ENCODE results near the gene ACY1.

The ACY1 gene

DNA sequence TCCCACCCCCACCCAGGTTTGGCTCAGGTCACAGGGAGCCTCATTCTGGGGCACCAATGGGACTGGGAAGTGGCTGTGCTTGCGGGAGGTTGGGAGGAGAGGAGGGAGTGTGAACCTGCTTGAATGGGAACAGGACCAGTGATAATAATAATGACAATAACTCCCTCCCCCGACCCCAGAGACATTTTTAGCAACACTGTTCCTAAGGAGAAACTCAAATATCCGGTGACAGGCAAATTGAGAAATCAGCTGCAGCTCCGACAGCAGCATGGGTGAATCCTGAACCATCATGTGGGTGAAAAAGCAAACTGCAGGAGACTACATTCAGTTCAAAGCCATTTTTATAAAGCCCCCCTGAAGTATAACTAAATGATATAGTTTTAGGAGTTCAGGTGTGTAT is 24.0 kb downstream of the ACY1 start:
- H3K36me3 ChIP-seq (ENCODE audit: control insufficient read depth, insufficient read depth, low read length), result no peaks in the 10 kb centered on the region
- H3K4me2 ChIP-seq (ENCODE audit: low read length), result no peak overlapping the region
- no peak overlapping the region for H2BK120ac ChIP-seq (ENCODE audit: low read depth, low read length)
- no peak overlapping the region for H3K27ac ChIP-seq (ENCODE audit: low read depth, low read length)
- H3K27me3 ChIP-seq (ENCODE audit: insufficient read depth, low read length, poor library complexity), result no peaks in the 10 kb centered on the region
- no peak overlapping the region for H3K4ac ChIP-seq (ENCODE audit: low read depth, low read length)
- no peak overlapping the region for H3K23ac ChIP-seq (ENCODE audit: low read length)
- no peak overlapping the region for H4K5ac ChIP-seq (ENCODE audit: low read length)
- H3K79me1 ChIP-seq (ENCODE audit: low read length), result no peaks in the 10 kb centered on the region
- H3K56ac ChIP-seq (ENCODE audit: low read length), result no peak overlapping the region
- H3K18ac ChIP-seq (ENCODE audit: low read length), result no peak overlapping the region
- no peak for DNase-seq
- no peak overlapping the region for H3K4me3 ChIP-seq (ENCODE audit: low read length)
- peaks cover 5% of the 10 kb centered on the region for H3K4me1 ChIP-seq (ENCODE audit: control insufficient read depth, low read depth, low read length)
- no CpG with 5 or more reads among the region's 4 CpGs for WGBS (ENCODE audit: extremely low coverage, insufficient coverage, low lambda C conversion rate)
- no peak overlapping the region for H2BK15ac ChIP-seq (replicated peaks; ENCODE audit: low read depth)
- H2BK5ac ChIP-seq (ENCODE audit: low read length), result no peak overlapping the region
- H3K79me2 ChIP-seq (ENCODE audit: control insufficient read depth, insufficient read depth, low read length), result no peaks in the 10 kb centered on the region
- H2AK5ac ChIP-seq (ENCODE audit: low read length), result no peak overlapping the region
- no peak overlapping the region for H3K9ac ChIP-seq (ENCODE audit: low read length)
- no peak overlapping the region for H4K8ac ChIP-seq (ENCODE audit: low read depth, low read length)

DNA sequence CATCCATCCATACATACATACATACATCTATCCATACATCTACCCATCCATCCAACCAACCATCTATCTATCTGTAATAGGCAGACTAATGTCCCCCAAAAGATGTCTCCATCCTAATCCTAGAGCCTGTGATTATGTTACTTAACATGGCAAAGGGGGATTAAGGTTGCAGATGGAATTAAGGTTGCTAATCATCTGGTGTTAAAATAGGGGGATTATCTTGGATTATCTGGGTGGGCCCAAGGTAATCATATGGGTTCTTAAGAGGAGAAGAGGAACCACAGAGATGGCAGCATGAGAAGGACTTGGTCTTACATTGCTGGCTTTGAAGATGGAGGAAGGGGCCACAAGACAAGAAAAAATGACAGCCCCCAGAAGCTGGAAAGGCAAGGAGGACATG is 27.1 kb downstream of the ACY1 start:
- H3K9ac ChIP-seq (ENCODE audit: low read length), result no peak overlapping the region
- no peaks in the 10 kb centered on the region for H3K79me1 ChIP-seq (ENCODE audit: low read length)
- no peak overlapping the region for H2BK120ac ChIP-seq (ENCODE audit: low read depth, low read length)
- DNase-seq, result no peak
- no peaks in the 10 kb centered on the region for H3K79me2 ChIP-seq (ENCODE audit: control insufficient read depth, insufficient read depth, low read length)
- H2AK5ac ChIP-seq (ENCODE audit: low read length), result no peak overlapping the region
- no peak overlapping the region for H4K8ac ChIP-seq (ENCODE audit: low read depth, low read length)
- H2BK15ac ChIP-seq (replicated peaks; ENCODE audit: low read depth), result no peak overlapping the region
- no peak overlapping the region for H2BK5ac ChIP-seq (ENCODE audit: low read length)
- H3K4me3 ChIP-seq (ENCODE audit: low read length), result no peak overlapping the region
- H3K4ac ChIP-seq (ENCODE audit: low read depth, low read length), result no peak overlapping the region
- no peak overlapping the region for H4K5ac ChIP-seq (ENCODE audit: low read length)
- H3K27me3 ChIP-seq (ENCODE audit: insufficient read depth, low read length, poor library complexity), result no peaks in the 10 kb centered on the region
- no peak overlapping the region for H3K18ac ChIP-seq (ENCODE audit: low read length)
- H3K27ac ChIP-seq (ENCODE audit: low read depth, low read length), result no peak overlapping the region
- H3K4me1 ChIP-seq (ENCODE audit: control insufficient read depth, low read depth, low read length), result peaks cover 5% of the 10 kb centered on the region
- H3K23ac ChIP-seq (ENCODE audit: low read length), result no peak overlapping the region
- no peak overlapping the region for H3K56ac ChIP-seq (ENCODE audit: low read length)
- no peak overlapping the region for H3K4me2 ChIP-seq (ENCODE audit: low read length)
- no peaks in the 10 kb centered on the region for H3K36me3 ChIP-seq (ENCODE audit: control insufficient read depth, insufficient read depth, low read length)

DNA sequence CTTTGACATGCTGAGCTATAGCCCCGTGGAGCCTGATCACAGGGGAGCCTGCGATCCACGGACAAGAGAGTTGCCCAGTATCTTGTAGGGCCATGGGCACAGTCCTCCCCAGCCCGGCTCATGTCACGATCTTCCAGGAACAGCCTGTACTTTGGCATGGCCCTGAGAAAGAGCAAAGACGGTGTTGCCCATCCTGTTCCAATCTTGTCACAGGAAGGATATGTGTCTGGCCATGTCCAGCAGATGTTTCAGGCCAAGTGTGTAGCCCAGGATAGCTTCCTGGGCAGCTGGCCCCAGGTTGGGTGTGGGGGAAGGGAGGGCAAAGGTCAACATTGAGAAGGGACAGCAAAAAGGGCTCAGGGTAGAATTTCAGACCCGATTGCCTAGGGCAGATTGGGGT is 29.4 kb downstream of the ACY1 start:
- WGBS (ENCODE audit: extremely low coverage, insufficient coverage, low lambda C conversion rate), result no CpG with 5 or more reads among the region's 7 CpGs

DNA sequence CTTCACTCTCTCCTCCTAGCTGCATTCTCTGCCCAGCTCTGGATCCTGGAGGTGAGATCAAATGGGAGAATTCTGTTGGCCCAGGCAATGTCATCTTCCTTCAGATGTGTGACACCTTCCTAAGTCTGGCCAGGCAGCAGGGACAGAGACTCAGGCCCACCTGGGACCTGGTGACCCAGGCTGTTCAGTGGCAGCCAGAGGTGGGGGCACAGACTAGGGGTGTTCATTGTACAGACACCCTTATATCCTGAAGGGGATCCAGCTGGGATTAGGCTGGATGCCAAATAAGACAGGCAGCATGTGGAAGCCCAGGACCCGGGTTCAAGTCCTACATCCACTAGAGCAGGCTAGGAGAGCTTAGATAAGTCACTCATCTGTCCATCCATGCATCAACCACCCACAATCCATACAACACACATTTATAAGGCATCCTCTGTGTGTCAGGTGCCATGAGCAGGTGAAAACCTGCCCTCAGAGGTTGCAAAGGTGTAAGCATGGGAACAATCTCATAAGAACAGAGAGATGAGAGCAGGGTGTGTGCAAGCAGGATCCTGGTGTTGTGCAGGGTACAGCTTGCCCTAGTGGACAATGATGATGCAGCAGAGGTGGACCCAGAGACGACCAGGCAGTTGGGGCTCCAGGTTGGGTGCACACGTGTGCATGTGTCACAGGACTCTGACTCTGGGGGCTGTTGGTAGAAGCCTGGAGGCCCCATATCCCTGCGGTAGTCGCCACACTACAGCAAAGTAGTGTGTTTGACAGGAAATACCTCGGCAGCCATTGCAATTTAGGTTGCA is 30.7 kb downstream of the ACY1 start:
- Histone ChIP-seq H3K27ac (ENCODE audit: low read depth, low read length) (no peak overlapping the region), H4K8ac (ENCODE audit: low read depth, low read length) (no peak overlapping the region), H3K4ac (ENCODE audit: low read depth, low read length) (no peak overlapping the region), H3K23ac (ENCODE audit: low read length) (no peak overlapping the region), H3K18ac (ENCODE audit: low read length) (no peak overlapping the region), H3K56ac (ENCODE audit: low read length) (no peak overlapping the region), H4K5ac (ENCODE audit: low read length) (no peak overlapping the region), H3K79me1 (ENCODE audit: low read length) (no peaks in the 10 kb centered on the region), H3K79me2 (ENCODE audit: control insufficient read depth, insufficient read depth, low read length) (no peaks in the 10 kb centered on the region), H2AK5ac (ENCODE audit: low read length) (no peak overlapping the region), H2BK5ac (ENCODE audit: low read length) (no peak overlapping the region), H3K4me1 (ENCODE audit: control insufficient read depth, low read depth, low read length) (no peaks in the 10 kb centered on the region), H3K4me2 (ENCODE audit: low read length) (no peak overlapping the region), H3K36me3 (ENCODE audit: control insufficient read depth, insufficient read depth, low read length) (no peaks in the 10 kb centered on the region), H2BK15ac (replicated peaks; ENCODE audit: low read depth) (no peak overlapping the region), H3K9ac (ENCODE audit: low read length) (no peak overlapping the region), H3K27me3 (ENCODE audit: insufficient read depth, low read length, poor library complexity) (no peaks in the 10 kb centered on the region), H2BK120ac (ENCODE audit: low read depth, low read length) (no peak overlapping the region), H3K4me3 (ENCODE audit: low read length) (no peak overlapping the region)
- DNase-seq, result no peak
- WGBS (ENCODE audit: extremely low coverage, insufficient coverage, low lambda C conversion rate), result no CpG with 5 or more reads among the region's 6 CpGs

More for the DNA sequence above, 29.4 kb downstream of the ACY1 start:
- Histone ChIP-seq H3K4me3 (ENCODE audit: low read length) (no peak overlapping the region), H3K23ac (ENCODE audit: low read length) (no peak overlapping the region), H3K4me1 (ENCODE audit: control insufficient read depth, low read depth, low read length) (no peaks in the 10 kb centered on the region), H2BK120ac (ENCODE audit: low read depth, low read length) (no peak overlapping the region), H3K4me2 (ENCODE audit: low read length) (no peak overlapping the region), H4K8ac (ENCODE audit: low read depth, low read length) (no peak overlapping the region), H3K27me3 (ENCODE audit: insufficient read depth, low read length, poor library complexity) (no peaks in the 10 kb centered on the region), H4K5ac (ENCODE audit: low read length) (no peak overlapping the region), H3K56ac (ENCODE audit: low read length) (no peak overlapping the region), H2BK5ac (ENCODE audit: low read length) (no peak overlapping the region), H3K79me1 (ENCODE audit: low read length) (no peaks in the 10 kb centered on the region), H3K36me3 (ENCODE audit: control insufficient read depth, insufficient read depth, low read length) (no peaks in the 10 kb centered on the region), H3K9ac (ENCODE audit: low read length) (no peak overlapping the region), H3K18ac (ENCODE audit: low read length) (no peak overlapping the region), H2BK15ac (replicated peaks; ENCODE audit: low read depth) (no peak overlapping the region), H3K79me2 (ENCODE audit: control insufficient read depth, insufficient read depth, low read length) (no peaks in the 10 kb centered on the region), H3K4ac (ENCODE audit: low read depth, low read length) (no peak overlapping the region), H3K27ac (ENCODE audit: low read depth, low read length) (no peak overlapping the region), H2AK5ac (ENCODE audit: low read length) (no peak overlapping the region)
- no peak for DNase-seq

DNA sequence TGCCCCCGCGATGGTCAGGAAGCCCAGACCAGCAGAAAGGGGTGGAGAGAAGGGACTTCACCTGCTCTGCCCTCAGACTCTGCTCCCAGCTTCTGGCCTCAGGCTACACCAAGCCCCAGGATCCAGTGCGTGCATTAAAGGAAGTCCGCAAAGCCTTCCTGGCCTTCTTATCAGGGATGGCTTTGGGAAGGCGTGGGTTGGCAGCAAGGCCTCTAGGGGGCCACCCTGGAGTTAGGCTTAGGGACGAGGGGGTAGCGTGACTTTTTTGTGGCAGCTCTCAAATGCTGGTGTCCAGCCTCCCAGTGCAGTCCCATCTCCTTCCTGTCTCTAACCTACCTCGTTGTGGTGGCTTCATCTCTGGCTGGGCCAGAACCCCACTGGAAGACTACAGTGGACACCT is 31.3 kb downstream of the ACY1 start:
- H2AK5ac ChIP-seq (ENCODE audit: low read length), result no peak overlapping the region
- no CpG with 5 or more reads among the region's 8 CpGs for WGBS (ENCODE audit: extremely low coverage, insufficient coverage, low lambda C conversion rate)
- H3K18ac ChIP-seq (ENCODE audit: low read length), result no peak overlapping the region
- DNase-seq, result peak; percentile 81
- no peak overlapping the region for H2BK5ac ChIP-seq (ENCODE audit: low read length)
- H3K79me1 ChIP-seq (ENCODE audit: low read length), result no peaks in the 10 kb centered on the region
- H3K27ac ChIP-seq (ENCODE audit: low read depth, low read length), result no peak overlapping the region
- H3K4me3 ChIP-seq (ENCODE audit: low read length), result no peak overlapping the region
- H3K23ac ChIP-seq (ENCODE audit: low read length), result no peak overlapping the region
- no peak overlapping the region for H3K4ac ChIP-seq (ENCODE audit: low read depth, low read length)
- no peak overlapping the region for H3K9ac ChIP-seq (ENCODE audit: low read length)
- no peak overlapping the region for H4K5ac ChIP-seq (ENCODE audit: low read length)
- H3K56ac ChIP-seq (ENCODE audit: low read length), result no peak overlapping the region
- no peak overlapping the region for H2BK15ac ChIP-seq (replicated peaks; ENCODE audit: low read depth)
- H2BK120ac ChIP-seq (ENCODE audit: low read depth, low read length), result no peak overlapping the region
- no peak overlapping the region for H4K8ac ChIP-seq (ENCODE audit: low read depth, low read length)
- H3K4me1 ChIP-seq (ENCODE audit: control insufficient read depth, low read depth, low read length), result no peaks in the 10 kb centered on the region
- no peaks in the 10 kb centered on the region for H3K27me3 ChIP-seq (ENCODE audit: insufficient read depth, low read length, poor library complexity)
- H3K36me3 ChIP-seq (ENCODE audit: control insufficient read depth, insufficient read depth, low read length), result no peaks in the 10 kb centered on the region
- no peaks in the 10 kb centered on the region for H3K79me2 ChIP-seq (ENCODE audit: control insufficient read depth, insufficient read depth, low read length)
- H3K4me2 ChIP-seq (ENCODE audit: low read length), result no peak overlapping the region

Data from mesendoderm (in vitro differentiated cells).